Kidney tubule cell (primary cell): ENCODE data around the gene CNOT4.
A peak's percentile ranks its signal among the peaks of the same experiment; 100 is the strongest.
"Not testable (repeated sequence)": the region's sequence is repeated elsewhere in the genome, so short reads cannot be mapped to it uniquely, and the experiment has no call there.

Source experiments
- DNase-seq: peaks from one replicate; pipeline ENCODE4 v3.0.0-alpha.2; 2018; ENCODE audit warnings: low spot score

CNOT4 gene

DNA sequence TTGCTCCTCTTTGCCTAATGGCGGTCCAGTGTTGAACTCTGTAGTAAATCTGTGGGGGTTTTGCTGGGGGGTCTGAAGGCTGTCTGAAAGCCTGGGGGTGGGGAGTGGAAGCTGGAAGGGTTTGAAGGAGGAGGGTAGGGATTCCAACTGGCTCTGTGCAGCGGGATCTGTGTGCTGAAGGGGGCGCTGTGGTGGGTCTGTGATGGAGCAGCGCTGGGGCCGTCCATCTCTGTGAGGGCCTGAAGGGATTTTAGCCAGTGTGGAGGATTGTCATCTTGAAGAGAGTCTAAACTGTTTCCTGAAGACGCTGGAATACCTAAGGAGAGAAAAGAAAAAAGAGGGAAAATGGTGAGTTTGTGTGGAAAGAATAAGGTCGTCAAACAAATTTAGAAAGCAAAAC, 147.0 kb downstream of the CNOT4 start:
- no peak for DNase-seq

DNA sequence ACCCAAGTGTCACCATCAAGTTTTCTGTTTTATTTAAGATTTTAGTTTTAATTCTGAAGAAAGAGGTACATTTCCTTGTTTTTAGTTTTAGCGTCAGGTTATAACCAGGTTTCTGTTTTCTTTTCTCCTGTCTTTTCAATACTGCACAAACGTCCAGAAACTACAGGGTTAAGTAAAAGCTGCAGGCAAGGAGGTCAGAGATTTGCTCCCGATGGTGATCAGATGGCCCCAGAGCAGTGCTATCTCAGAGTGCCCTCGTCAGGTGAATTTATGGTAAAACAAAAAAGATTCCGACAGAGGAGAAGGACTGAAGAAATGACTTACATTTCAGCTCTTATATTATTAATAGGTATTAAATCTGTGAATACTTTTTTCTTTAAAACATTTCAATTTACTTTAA, 148.1 kb downstream of the CNOT4 start:
- DNase-seq: no peak

DNA sequence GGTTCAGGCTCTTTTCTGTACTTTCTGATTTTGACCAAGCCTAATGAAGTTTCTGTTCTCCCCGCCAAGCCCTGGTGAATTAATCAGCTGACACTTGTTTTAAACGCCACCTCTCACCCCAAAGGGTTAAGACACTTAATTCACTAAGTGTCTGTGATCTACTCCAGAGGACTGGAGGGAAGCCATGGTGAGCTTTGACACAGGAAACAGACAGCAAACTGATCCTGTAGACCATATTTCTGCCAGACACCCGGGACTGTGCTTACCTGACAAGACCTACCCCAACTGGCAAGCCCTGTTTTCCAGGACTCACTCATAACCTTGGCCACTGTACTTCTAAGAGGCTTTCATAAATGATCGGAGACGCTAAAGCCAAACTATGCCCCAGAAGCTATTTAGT, 150.3 kb downstream of the CNOT4 start:
- no peak for DNase-seq

DNA sequence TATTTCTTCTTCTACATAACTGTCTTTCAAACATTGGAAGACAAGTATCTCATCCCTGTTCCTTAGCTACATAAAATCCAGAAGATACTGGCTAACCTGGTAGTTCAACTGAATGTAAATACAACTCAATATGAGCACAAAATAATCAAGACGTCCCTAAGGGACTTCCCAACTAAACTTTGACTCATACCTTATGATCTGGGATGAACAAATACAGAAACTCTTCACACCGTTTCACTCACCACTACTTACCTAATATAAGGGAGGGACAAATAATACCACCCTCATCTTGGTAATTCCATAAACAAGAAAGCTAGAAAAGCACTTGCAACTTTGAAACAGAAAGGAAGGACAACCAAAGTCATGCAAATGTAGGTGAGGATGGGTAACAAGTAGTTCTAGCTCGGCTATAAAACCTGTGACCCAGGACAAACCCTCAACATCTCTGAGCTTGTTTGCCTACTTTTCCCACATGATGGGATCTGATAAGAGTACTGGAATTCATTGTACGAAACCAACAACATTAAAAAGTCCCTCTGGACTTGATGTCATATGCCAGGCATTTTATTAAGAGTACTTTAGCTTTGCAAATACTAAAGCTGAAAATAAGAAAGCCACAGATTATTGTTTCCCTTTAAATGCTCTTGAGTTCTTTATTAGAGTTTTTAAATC, 154.4 kb downstream of the CNOT4 start:
- peak; percentile 23 for DNase-seq

DNA sequence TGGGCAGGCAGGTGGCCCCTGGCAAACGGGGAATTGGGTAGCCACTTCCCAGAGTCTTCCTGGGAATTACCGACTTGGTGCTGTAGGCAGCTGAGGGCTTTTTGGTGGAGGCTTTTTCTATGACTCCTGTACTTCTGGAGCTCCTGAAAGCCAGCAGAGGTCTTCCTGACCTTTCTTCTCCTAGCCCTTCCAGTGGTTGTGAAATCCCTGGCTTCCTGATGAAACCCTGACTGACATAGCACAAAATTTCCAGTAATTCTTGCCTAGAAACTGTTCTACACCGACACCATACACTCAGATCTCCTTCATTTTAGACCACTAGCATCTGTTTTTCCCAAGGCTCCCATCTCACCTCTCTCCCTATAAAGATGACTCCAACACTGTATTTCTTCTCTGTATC, 156.1 kb downstream of the CNOT4 start:
- no peak for DNase-seq

DNA sequence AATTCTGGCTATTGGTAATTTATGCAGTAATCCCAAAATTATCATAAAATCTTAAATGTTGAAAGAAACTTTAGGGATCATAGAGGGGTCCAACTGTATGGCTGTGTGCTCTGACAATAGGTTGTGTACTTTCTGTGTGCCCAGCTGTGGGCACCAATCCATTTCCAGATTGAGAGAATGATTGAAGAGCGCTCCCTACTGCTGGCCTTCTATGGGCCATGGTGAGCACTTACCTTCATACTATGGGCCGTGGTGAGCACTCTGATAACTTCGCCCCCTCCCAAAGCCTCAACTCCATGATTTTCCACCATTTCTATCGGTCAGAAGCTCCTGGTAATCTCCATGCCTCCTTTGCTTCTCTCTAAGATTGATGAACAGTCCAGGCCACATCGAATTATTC, 157.6 kb downstream of the CNOT4 start:
- DNase-seq: no peak

DNA sequence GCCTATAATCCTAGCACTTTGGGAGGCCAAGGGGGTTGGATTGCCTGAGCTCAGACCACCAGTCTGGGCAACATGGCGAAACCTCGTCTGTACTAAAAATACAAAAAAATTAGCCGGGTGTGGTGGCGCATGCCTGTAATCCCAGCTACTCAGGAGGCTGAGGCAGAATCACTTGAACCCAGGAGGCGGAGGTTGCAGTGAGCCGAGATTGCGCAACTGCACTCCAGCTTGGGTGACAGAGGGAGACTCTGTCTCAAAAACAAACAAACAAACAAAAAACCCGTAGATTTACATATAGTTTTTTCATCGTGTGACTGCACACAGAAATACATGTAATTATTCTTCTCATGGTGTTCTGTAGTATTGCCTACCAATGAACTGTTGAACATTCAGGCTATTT, 158.8 kb downstream of the CNOT4 start:
- DNase-seq: not testable (repeated sequence)

DNA sequence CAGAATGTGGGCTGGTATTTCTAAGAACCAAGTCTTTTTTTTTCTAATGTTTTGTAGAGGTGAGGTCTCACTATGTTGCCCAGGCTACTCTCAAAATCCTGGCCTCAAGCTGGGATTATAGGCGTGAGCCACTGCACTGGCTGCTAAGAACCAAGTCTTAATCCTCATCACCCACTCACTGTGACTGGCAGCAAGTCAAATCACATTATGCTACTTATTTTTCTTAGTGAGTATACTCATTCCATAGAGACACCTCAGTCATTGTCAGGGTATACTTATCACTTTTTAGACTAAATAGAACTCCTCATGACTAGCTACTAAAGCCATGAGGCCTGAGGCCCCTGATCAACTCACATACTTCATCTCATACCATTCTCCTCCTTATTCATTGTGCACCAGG, 160.2 kb downstream of the CNOT4 start:
- DNase-seq: no peak

DNA sequence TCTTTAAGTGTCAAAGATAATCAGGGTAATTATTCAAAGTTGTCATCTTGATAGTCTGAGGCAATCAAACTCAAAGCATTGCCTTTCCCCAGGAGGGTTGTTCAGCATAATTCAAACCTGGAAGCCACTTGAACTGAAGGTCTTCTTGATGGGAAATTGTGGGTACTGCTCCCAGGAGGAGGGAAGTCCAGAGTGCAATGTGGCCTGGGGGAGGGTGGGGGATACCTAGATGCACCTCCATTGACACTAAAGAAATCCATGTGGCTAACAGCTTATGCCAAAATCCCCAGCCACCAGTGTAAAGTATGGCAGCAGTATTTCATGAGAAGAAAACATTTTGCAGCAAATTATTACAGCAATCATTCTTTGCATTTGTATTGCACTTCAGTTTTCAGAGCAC, 161.4 kb downstream of the CNOT4 start:
- DNase-seq: no peak

DNA sequence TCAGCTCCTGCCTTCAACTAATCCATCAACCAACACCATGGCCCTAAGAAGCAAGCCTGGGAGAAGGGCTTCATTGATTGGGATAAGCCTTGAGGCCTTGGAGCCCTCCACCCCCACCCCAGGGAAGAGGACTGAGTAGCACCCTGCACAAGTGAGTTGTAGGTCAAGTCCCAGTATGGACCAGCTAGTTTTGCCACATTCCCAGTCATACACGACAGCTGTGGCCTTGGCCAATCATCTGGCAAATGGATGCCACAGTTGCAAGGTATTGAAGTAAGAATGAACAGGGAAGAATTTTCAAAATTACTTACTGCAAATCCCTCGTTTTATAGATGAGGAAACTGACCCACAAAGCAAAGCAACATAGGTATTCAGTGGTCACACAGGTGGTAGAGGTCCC, 166.5 kb downstream of the CNOT4 start:
- DNase-seq: no peak

DNA sequence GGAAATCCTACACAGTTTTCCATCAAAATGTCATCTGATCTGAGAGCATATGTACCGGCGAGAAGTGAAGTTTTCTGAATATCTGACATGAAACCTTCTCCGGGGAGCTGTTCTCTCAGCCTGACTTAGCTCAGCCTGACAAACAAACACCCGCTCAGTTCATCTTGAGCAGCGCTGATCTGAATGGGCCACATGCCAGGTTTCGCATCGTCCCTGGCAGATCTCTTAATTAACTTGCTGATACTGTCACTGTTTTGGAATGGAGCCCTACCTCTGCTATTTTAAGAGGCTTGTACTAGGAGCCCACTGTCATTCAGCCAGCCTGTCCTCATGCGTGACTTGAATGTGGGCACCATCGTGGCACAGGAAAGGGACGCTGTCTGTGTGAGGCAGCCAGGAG, 167.0 kb downstream of the CNOT4 start:
- no peak for DNase-seq

DNA sequence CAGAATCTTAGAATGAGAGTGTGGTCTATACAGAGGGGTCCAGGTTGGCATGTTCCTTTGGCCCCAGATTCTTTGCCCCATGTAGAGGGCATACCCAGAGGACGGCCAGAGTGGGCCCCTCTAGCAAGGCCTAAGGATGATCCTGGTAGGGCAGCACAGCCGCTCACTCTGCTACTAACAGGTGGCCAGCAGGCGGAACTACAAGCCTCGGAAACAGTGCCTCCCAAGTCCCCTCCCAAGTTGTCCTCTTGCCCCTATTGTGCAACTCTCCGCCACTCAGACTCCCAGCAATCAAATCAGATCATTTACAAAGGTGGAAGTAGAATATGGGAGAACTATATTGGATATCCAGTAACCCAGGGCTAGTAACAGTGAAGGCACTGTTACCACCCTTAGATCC, 168.9 kb downstream of the CNOT4 start:
- no peak for DNase-seq

DNA sequence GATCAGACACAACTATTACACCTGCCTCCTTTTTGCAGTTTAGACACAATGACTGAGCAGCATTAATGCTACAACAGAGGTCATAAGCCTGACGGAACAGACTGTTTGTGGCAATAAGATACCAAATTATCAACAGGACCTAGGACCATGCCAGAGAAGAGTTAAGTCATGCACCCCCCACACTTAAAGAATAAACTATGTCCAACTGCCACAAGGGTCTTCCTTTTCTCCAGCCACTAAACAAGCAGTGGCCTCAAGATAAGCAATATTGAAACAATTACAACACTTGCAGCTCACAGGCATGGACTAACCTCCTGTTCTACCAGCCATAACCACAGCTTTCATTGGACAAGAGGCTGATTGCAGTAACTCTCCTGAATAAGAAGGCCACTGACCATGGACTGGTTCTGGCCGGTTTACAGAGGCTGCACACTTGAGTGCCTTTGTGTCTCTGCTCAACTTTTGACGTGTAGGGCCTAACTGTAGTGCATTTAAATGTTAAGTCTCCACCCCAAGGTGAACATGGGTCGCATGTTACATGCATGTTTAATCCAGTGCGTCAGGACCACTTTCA, 171.8 kb downstream of the CNOT4 start:
- peak; percentile 31 for DNase-seq

DNA sequence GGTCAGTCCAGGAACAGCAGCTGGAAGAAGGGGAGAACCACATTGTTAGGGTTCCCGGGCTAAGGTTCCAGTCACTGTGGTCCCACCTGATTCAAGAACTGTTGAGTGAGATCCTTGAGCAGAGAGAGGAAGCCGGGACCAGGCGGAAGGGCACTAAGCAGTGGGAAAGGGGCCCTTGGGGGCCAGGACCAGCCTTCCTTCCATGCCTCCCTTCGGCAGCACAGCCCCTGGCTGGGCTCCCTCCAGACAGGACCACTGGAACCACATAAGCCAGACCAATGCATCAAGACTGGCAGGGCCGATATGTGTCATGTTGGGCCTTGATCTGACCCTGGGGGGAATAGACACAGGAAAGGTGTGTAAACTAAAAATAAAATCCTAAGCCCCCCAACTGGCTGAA, 172.4 kb downstream of the CNOT4 start:
- no peak for DNase-seq

DNA sequence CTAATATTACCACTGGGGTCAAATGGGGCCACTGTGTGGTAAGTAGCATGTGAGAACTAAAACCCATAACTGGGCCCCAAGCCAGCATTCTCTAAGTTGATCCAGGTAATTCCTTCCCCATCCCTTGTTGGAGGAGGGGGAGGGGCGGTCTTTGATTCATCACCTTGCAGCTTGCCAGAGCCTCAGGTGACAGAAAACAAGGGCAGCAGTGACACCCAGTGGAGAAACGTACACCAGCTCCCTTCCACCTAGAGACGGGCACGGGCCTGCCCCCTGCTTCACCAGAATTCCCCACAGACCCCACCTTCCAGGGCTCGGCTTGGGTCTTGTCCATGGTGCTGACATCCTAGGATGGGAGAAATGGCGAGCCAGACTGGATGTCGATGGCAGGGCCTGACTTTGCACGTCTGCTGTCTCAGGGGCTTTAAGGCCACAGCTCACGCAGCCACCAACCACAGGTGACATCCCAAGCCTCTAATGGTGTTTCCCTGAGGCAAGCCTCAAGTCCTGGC, 174.2 kb downstream of the CNOT4 start:
- DNase-seq: peak; percentile 93

DNA sequence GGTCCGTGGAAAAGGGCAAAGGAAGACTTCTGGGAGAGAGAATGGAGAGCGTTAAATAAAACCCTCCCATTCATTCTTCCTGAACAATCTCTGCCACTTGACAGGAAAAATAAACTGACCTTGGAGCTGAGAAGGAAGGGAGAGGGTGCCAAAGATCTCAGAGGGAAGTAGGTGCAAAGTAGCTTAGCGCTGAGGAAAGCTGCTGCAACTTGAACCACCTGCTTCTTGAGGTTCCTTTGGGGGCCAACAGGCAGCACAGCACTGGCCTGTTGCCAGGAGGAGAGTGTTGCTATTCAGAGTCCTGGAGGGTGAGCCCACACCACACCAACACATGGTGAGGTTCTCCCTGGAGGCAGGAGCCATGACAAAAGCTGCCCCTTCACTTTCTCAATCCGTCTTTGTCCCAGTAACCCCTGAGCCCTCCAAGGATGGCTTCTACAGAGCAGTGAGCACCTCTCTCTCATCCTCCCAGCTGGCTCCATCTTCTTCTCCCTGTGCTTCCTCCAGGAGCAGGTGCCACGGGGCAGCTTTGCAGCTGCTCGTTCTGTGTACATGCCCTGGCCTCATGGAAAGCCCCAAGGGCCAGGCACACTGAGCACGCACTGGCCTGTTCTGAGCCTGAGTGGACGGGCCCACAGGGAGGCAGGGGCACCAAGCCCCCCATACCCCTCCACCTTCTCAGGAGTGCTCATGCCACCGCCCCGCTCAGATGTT, 174.9 kb downstream of the CNOT4 start:
- no peak for DNase-seq

DNA sequence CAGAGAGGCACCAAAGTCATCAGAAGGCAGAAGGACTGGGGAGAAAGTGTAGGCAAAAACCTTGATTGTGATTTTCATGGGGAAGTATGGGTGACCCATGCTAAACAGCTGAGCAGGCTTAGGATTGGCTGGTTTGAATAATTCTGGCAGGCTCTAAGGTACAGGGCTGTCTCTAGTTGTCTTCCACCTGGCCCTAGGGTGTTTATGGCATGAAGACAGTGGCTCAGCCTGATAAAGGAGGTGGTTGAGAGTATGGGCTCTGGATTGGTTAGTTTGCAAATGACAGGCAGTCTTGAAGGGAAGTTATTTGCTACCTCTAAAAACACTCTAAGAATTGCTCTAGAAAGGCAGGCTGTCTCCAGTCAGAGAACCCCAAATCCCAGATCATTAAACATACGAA, 176.0 kb downstream of the CNOT4 start:
- no peak for DNase-seq

DNA sequence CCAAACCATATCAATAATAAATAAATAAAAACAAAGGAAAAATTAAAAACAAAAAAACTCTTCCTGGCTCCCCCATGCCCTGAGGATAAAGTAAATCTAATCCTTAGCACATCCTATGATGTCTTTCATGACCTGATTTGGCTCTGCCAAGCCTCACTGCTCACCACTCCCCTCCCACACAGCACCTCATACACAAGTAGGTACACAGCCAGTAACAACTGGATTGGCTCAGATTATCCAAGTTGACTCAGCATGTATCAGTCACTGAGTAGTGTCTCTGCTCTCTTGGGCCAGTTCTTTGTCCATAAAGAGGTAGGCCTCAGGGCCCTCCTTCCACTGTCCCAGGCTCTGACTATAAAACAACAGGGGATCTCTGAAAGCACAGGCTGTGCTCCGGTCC, 176.7 kb downstream of the CNOT4 start:
- DNase-seq: peak; percentile 93

DNA sequence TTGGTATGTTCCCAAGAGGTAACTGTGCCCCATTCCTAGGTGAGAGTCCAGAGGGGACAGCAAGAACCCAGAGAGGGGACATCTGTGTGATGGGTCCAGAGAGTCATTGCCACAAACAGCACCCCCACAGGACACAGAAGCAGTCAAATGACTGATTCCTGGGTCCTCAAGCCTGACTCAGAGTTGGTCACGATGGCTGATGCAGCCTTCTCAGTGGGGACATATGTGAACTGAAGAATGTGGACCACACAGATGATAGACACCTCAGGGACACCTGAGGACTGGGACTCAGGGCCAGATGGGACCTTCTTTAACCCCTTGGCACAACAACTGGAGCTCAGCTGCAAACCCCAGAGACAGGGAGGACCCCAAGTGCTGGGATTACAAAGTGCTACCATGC, 179.8 kb downstream of the CNOT4 start:
- peak; percentile 15 for DNase-seq

DNA sequence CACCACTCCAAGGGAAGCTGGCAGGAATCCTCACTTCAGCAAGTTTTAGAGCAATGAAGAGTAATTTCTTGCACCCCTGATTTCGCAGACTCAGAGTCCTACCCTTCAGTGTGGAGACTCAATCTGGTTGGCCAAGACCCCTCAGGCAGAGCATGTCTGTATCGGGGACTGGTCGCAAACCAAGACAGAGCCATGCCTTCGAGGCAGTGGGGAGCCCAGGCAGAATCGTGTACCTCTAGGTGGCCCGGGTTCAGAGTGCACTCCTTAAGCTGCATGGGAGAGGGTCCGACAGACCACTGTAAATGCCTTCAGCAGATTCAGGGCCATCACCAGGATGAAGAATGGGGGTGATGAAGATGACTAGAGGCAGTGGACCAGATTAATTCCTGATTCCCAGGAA, 181.4 kb downstream of the CNOT4 start:
- no peak for DNase-seq

DNA sequence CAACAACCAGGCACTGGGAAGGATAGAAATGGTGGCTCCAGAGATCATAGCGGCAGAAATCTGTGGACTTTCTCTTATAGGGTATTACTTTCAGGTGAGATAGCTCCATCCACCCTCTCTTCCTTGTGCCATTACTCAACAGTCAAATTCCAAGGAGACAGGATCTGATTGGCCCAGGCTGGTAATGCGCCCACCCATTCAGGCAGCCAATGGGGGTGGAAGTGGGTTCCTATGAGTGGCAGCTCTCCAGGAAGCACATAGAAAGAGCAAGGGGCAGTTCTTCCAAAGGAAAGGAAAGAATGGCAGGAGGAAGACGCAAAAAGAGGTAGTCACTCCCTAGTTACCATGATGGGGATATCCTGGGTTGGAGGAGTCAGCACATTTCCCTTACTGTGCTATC, 181.8 kb downstream of the CNOT4 start:
- DNase-seq: no peak

DNA sequence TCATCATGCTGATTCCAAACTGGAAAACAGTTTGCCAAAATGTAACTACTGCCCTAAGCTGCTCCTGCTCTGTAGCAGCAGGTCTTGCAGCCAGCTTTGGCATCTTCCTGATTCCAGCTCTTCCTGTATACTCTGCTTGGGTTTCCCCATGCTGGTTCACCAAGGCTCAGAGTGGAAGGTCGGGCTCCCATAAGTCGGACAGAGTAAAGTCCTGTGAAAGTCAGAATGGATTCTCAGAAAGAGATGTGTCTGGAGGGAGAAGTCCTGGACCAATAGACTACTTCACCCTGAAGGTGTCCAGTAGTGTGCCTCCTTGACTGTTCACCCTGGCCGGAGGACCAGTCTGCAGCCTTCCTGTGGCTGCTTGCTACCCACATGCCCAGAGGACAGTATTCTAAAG, 182.4 kb downstream of the CNOT4 start:
- no peak for DNase-seq

DNA sequence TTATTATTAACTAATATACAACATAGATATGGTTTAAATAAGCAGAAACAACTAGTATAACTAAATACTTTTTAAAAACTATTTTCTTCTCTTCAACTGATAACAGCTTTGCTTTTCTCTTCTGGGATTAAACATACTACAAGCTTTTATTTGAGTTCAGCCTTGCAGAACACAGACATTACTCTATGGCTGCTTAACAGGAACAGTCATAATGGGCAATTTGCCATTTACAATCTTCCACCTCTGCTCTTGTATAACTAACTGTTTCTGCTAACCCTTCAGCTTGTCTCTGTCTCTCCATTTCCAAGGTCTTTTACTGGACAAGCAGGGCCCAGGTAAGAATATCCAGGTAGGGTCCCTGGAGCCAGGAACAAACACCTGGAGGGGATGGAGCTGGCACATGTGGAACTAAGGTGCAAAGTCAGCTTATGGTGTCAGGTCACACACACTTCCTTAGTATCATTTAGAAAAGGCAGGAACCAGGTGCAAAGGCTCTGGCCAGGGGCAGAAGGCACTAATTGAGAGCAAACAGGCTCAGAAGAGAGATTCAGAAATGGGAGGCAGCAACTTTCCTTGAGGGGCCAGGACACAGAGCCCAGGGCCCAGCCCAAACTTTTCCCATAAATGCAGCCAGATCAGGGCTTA, 183.1 kb downstream of the CNOT4 start:
- peak; percentile 80 for DNase-seq
